Mononuclear cell (primary cell): Measurements from ENCODE around the gene PCDH7. TPM values are rescaled to one million over a fixed set of nuclear protein-coding genes. Genes with fewer than 3 reads are reported as not detected.

Experiments
- H3K27me3 ChIP-seq: 2 replicates; pipeline ENCODE4 v1.6.0; 2011; ENCODE audit warnings: low read length, control low read depth; ENCODE audit not compliant: insufficient read depth
- H3K4me1 ChIP-seq: 2 replicates; pipeline ENCODE4 v1.5.1; 2011; ENCODE audit warnings: mild to moderate bottlenecking, low read length, control low read depth; ENCODE audit not compliant: insufficient read depth
- H3K4me3 ChIP-seq: 2 replicates; pipeline ENCODE4 v1.5.1; 2011; ENCODE audit warnings: mild to moderate bottlenecking, low read length, moderate library complexity
- H3K9me3 ChIP-seq: 2 replicates; pipeline ENCODE4 v1.5.1; 2011; ENCODE audit warnings: low read depth, mild to moderate bottlenecking, control low read depth, low read length
- total RNA-seq: library from RNA; depleted of rRNA; stranded (reverse); fragments of >200 nt; gene quantifications from one replicate; pipeline ENCODE4 v1.2.3, GENCODE V29; 2012

PCDH7 gene
- total RNA-seq = not detected

DNA sequence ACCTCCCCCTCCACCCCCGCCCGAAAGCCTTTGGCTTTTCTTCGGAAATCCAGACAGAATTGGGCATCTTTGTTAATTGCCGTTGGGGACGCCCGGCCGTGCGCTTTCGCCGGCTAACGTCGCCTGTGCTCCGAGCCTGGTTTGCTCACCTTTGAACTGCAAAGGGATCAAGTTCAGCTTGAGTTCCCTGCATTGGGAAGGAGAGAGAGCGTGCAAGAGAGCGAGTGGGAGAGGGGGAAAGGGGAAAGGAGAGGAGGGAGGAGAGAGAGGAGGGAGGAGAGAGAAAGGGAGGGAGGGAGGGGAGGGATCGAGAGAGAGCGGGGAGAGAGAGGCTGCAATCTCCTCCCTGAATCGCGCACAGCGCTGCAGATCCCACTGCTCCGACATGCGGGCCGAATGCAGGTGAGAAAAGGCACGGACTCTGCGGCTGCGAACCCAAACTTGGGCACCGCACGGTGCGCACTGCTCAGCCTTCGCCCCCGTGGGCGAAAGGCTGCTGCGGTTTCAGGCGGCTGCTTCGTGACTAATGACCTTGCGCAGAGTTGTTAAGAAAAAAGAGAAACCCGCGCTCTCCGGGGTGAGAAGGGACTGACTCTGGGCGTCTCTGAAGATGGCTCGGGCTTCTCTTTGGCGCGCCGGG, at the start of gene PCDH7:
TSS of gene PCDH7 (plus strand) at position 349 of the 640 bp plus-strand sequence. CDS start 1,054 bp downstream, outside the sequence.
- Histone ChIP-seq H3K27me3 (peaks cover 82% of the 10 kb centered on the region), H3K4me1 (peaks cover 4% of the 10 kb centered on the region), H3K9me3 (no peaks in the 10 kb centered on the region), H3K4me3 (no peak within 1 kb of the TSS)

GRCh38 chr4:30671926-30672448, 48.2 kb upstream of the PCDH7 start:
- H3K27me3 ChIP-seq = no peaks in the 10 kb centered on the region
- no peak overlapping the region for H3K4me3 ChIP-seq
- no peaks in the 10 kb centered on the region for H3K9me3 ChIP-seq
- H3K4me1 ChIP-seq = no peaks in the 10 kb centered on the region

DNA sequence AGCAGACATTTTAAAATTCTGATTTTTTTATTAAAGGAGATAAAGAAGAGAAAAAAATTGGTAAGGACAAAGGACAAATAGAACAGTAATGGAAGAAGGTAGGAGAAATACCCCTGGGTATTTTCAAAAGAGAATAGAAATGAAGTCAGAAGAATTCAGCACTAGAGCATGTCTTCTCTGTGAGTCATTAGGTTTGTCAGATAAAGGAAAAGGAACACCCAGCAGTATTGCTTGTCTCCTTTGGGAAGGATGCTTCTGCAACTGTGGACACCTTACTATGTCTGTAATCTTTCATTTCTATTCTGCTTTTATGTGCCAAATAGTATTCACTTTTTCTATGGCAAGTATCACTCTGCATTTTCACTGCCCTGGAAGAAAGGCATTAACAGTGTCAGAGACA, 24.0 kb upstream of the PCDH7 start:
- no peaks in the 10 kb centered on the region for H3K9me3 ChIP-seq
- no peak overlapping the region for H3K4me3 ChIP-seq
- H3K27me3 ChIP-seq = no peaks in the 10 kb centered on the region
- no peaks in the 10 kb centered on the region for H3K4me1 ChIP-seq

GRCh38 chr4:30714408-30715031, 5.6 kb upstream of the PCDH7 start:
- no peak overlapping the region for H3K4me3 ChIP-seq
- peaks cover 7% of the 10 kb centered on the region for H3K9me3 ChIP-seq
- no peaks in the 10 kb centered on the region for H3K4me1 ChIP-seq
- H3K27me3 ChIP-seq = peaks cover 33% of the 10 kb centered on the region

- H3K4me1 ChIP-seq = peaks cover 4% of the 10 kb centered on the region
- no peaks in the 10 kb centered on the region for H3K9me3 ChIP-seq
- H3K4me3 ChIP-seq = no peak overlapping the region
- H3K27me3 ChIP-seq = peaks cover 46% of the 10 kb centered on the region
These were observed 4.0 kb upstream of the PCDH7 start for GRCh38 chr4:30716158-30716557.

DNA sequence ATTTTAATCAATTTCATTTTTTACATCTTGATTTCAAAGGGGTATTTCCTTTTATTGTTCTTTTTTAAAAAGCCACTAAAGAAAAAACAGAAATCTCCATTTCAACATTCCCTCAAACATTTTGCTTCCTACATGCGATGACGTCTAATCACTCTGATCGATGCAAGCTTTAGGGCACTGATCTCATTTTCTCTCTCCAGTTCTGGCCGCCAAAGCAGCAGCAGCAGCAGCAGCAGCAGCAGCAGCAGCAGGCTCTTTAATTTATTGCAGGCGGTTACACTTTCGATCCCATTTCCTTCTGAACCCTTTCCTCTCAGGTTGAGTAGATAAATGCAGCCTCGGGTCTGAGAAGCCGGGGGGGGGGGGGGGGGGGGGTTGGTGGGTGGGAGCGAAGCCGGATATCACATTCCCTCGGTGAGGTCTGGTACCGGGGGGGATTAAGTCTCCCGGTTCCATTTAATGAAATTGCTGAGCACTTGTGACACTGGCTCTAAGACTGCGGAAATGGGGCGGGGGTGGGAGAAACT, 3.4 kb upstream of the PCDH7 start:
- Histone ChIP-seq H3K9me3 (no peaks in the 10 kb centered on the region), H3K4me1 (peaks cover 4% of the 10 kb centered on the region), H3K4me3 (no peak overlapping the region), H3K27me3 (peaks cover 52% of the 10 kb centered on the region)

GRCh38 chr4:30717208-30718020, 2.8 kb upstream of the PCDH7 start:
- Histone ChIP-seq H3K4me3 (no peak overlapping the region), H3K4me1 (peaks cover 4% of the 10 kb centered on the region), H3K27me3 (peaks cover 56% of the 10 kb centered on the region), H3K9me3 (no peaks in the 10 kb centered on the region)

- Histone ChIP-seq H3K9me3 (no peaks in the 10 kb centered on the region), H3K4me1 (peaks cover 4% of the 10 kb centered on the region), H3K4me3 (no peak overlapping the region), H3K27me3 (peaks cover 62% of the 10 kb centered on the region)
These were observed 2.1 kb upstream of the PCDH7 start for GRCh38 chr4:30718021-30718542.

GRCh38 chr4:30718641-30719453, 1.3 kb upstream of the PCDH7 start:
- Histone ChIP-seq H3K9me3 (no peaks in the 10 kb centered on the region), H3K4me1 (peaks cover 4% of the 10 kb centered on the region), H3K27me3 (peaks cover 70% of the 10 kb centered on the region), H3K4me3 (no peak overlapping the region)

- Histone ChIP-seq H3K9me3 (no peaks in the 10 kb centered on the region), H3K4me1 (peaks cover 4% of the 10 kb centered on the region), H3K27me3 (peaks cover 77% of the 10 kb centered on the region), H3K4me3 (no peak overlapping the region)
These were observed 632 bp upstream of the PCDH7 start for GRCh38 chr4:30719454-30720020.

DNA sequence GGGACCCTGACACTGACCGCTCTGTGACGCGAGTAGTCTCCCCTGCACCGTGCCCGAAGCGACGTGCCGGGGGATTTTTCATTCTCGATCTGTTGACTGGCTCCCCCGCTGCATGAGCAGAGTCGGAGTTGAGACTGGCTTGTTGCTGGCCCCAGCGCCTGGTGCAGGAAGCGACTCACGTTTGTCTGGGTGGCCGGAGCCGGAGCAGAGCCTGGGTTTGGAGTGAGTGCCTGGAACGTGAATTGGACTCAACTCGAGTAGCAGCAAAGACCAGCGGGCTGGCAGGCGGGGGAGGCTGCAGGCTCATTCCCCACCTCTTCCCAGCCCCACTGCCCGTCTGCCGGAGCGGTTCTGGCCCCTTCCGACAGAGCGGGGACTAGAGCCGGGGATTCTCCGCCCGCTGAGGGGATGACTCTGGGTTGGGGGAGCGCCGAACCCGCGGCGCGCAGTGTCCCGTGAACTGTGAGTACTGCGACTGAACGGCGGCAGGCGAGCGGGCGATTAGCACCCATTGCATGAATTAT, 554 bp downstream of the PCDH7 start:
- Histone ChIP-seq H3K27me3 (peaks cover 82% of the 10 kb centered on the region), H3K4me3 (no peak overlapping the region), H3K4me1 (peaks cover 4% of the 10 kb centered on the region), H3K9me3 (no peaks in the 10 kb centered on the region)

DNA sequence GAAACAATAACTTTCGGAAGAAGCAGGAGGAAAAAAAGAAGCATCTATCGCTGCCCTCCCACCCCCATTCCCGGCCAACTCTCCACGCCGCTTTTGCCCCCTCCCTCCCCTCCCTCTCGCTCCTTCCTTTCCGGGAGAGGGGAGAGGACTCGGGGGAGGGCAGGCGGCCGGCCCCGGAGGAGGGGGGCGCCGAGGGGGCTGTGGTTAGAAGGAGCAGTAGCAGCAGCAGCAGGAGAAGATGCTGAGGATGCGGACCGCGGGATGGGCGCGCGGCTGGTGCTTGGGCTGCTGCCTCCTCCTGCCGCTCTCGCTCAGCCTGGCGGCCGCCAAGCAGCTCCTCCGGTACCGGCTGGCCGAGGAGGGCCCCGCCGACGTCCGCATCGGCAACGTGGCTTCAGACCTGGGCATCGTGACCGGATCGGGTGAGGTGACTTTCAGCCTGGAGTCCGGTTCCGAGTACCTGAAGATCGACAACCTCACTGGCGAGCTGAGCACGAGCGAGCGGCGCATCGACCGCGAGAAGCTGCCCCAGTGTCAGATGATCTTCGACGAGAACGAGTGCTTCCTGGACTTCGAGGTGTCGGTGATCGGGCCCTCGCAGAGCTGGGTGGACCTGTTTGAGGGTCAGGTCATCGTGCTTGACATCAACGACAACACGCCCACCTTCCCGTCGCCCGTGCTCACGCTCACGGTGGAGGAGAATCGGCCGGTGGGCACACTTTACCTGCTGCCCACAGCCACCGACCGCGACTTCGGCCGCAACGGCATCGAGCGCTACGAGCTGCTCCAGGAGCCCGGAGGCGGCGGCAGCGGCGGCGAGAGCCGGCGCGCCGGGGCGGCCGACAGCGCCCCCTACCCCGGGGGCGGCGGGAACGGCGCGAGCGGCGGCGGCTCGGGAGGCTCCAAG, 1.3 kb downstream of the PCDH7 start:
- peaks cover 4% of the 10 kb centered on the region for H3K4me1 ChIP-seq
- peaks cover 77% of the 10 kb centered on the region for H3K27me3 ChIP-seq
- H3K9me3 ChIP-seq = no peaks in the 10 kb centered on the region
- no peak overlapping the region for H3K4me3 ChIP-seq

DNA sequence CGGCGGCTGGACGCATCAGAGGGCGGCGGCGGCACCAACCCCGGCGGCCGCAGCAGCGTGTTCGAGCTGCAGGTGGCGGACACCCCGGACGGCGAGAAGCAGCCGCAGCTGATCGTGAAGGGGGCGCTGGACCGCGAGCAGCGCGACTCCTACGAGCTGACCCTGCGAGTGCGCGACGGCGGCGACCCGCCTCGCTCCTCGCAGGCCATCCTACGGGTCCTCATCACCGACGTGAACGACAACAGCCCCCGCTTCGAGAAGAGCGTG, 1.9 kb downstream of the PCDH7 start:
- Histone ChIP-seq H3K4me1 (peaks cover 4% of the 10 kb centered on the region), H3K4me3 (no peak overlapping the region), H3K27me3 (peaks cover 74% of the 10 kb centered on the region)

More for the DNA sequence above, 1.9 kb downstream of the PCDH7 start:
- no peaks in the 10 kb centered on the region for H3K9me3 ChIP-seq
